SK-MEL-5 (cell line): Measurements from ENCODE around the gene SPRR1B. TPM values are rescaled to one million over a fixed set of nuclear protein-coding genes. Genes with fewer than 3 reads are reported as not detected.

Source experiments
- small RNA-seq, 2 experiments: library from RNA; depleted of rRNA; stranded (forward); fragments of <200 nt; gene quantifications; one replicate each; pipeline ENCODE3, GENCODE V24; 2014
- total RNA-seq: library from RNA; depleted of rRNA; stranded (reverse); fragments of >200 nt; shearing (Covaris generic); gene quantifications from 2 replicates; pipeline ENCODE4 v1.2.3, GENCODE V29; 2014; rRNA removed

Gene SPRR1B
- total RNA-seq, 1 experiment from 2014 or later, result not detected

Small RNA genes lying within 50 kb of the gene (small RNA-seq; reads per million reads assigned to genes)
- gene AL356867.1 (0 reads per million in 2 experiments), gene RF00322 (0 reads per million in 2 experiments), gene SPRR1A (0 reads per million in 2 experiments)

Other genes starting within 250 kb of the SPRR1B start
- not detected in 2 replicates for gene LCE1E, start 244.9 kb upstream of the SPRR1B start, total RNA-seq
- gene LCE1D, start 234.5 kb upstream of the SPRR1B start, total RNA-seq, result not detected in 2 replicates
- gene LCE1C, start 224.6 kb upstream of the SPRR1B start, total RNA-seq, result not detected in 2 replicates
- not detected in 2 replicates for gene LCE1B, start 219.2 kb upstream of the SPRR1B start, total RNA-seq
- gene LCE1A, start 203.7 kb upstream of the SPRR1B start, total RNA-seq, result not detected in 2 replicates
- gene LCE6A, start 188.3 kb upstream of the SPRR1B start, total RNA-seq, result not detected in 2 replicates
- not detected in 2 replicates for gene LCE7A, start 171.2 kb upstream of the SPRR1B start, total RNA-seq
- not detected in 2 replicates for gene SMCP, start 152.9 kb upstream of the SPRR1B start, total RNA-seq
- gene IVL, start 122.7 kb upstream of the SPRR1B start, total RNA-seq, result not detected in 2 replicates
- not detected in 2 replicates for gene SPRR5, start 84.0 kb upstream of the SPRR1B start, total RNA-seq
- gene SPRR4, start 60.6 kb upstream of the SPRR1B start, total RNA-seq, result not detected in 2 replicates
- gene SPRR1A, start 47.1 kb upstream of the SPRR1B start, total RNA-seq, result not detected in 2 replicates
- not detected in 2 replicates for gene SPRR3, start 29.5 kb upstream of the SPRR1B start, total RNA-seq
- 26.7 and 39.8 TPM in 2 replicates for gene SPRR2D, start 9.9 kb downstream of the SPRR1B start, total RNA-seq
- not detected in 2 replicates for gene SPRR2A, start 26.3 kb downstream of the SPRR1B start, total RNA-seq
- not detected in 2 replicates for gene SPRR2B, start 40.4 kb downstream of the SPRR1B start, total RNA-seq
- gene SPRR2E, start 63.3 kb downstream of the SPRR1B start, total RNA-seq, result not detected in 2 replicates
- 0.18 and 0.51 TPM in 2 replicates for gene SPRR2F, start 82.3 kb downstream of the SPRR1B start, total RNA-seq
- gene SPRR2G, start 119.7 kb downstream of the SPRR1B start, total RNA-seq, result not detected in 2 replicates
- not detected in 2 replicates for gene LELP1, start 172.2 kb downstream of the SPRR1B start, total RNA-seq
- not detected in 2 replicates for gene PRR9, start 186.4 kb downstream of the SPRR1B start, total RNA-seq
- not detected in 2 replicates for gene LORICRIN, start 228.5 kb downstream of the SPRR1B start, total RNA-seq